ENCODE measurements around the gene MCEE. TPM values are rescaled to one million over a fixed set of nuclear protein-coding genes. Genes with fewer than 3 reads are reported as not detected.
"Not testable (repeated sequence)": the region's sequence is repeated elsewhere in the genome, so short reads cannot be mapped to it uniquely, and the experiment has no call there.

Gene MCEE
- total RNA-seq, 1 donor from 2014 or later, result 6.1 TPM

DNA sequence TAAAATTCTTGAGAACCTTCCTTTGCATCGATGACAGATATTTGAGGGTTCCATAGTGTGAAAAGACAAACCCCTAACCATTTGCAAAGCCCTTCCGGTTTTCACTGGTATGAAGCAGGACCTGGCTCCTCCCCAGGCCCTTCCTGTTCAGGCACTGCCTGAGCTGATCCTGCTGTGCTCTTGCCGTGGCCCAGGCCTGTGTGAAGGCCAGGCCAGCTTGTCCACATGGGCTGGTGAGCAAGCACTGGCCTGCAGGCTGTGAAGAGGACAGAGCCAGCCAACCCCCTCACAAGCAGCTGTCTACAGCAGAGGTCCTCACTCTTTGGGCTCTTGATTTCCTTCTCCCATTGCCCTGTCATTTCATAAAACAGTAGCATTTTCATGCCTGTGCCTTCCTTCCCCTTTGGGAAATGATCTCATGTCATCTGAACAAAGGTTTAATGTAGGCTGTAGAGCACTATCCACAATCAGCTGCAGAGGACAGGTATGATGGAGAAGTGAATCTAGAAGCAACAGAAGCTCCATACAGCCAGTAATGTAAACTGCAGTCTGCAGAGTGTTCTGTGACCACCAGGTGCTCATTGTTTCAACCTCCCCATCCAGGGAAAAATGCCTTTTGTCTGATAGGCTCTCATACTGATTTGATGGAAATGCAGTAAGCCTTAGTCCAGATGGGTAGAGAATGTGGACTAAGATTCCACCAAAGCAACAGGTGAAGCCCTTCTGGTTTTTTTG is 20.2 kb upstream of the MCEE start:
- no peaks in the 10 kb centered on the region for H3K27me3 ChIP-seq (ENCODE audit: control insufficient read depth, insufficient read depth, low read length)
- no peak overlapping the region for H3K4me3 ChIP-seq (ENCODE audit: low read depth, low read length)
- H3K36me3 ChIP-seq (ENCODE audit: control insufficient read depth, insufficient read depth, low read length), result peaks cover 8% of the 10 kb centered on the region
- FAIRE-seq (no peak), DNase-seq (ENCODE audit: low read depth) (peak; percentile 48)
- TF ChIP-seq, protein P1, sequence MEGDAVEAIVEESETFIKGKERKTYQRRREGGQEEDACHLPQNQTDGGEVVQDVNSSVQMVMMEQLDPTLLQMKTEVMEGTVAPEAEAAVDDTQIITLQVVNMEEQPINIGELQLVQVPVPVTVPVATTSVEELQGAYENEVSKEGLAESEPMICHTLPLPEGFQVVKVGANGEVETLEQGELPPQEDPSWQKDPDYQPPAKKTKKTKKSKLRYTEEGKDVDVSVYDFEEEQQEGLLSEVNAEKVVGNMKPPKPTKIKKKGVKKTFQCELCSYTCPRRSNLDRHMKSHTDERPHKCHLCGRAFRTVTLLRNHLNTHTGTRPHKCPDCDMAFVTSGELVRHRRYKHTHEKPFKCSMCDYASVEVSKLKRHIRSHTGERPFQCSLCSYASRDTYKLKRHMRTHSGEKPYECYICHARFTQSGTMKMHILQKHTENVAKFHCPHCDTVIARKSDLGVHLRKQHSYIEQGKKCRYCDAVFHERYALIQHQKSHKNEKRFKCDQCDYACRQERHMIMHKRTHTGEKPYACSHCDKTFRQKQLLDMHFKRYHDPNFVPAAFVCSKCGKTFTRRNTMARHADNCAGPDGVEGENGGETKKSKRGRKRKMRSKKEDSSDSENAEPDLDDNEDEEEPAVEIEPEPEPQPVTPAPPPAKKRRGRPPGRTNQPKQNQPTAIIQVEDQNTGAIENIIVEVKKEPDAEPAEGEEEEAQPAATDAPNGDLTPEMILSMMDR (IDR thresholded peaks at IDR 0.05; ENCODE audit: insufficient read depth, low read length, severe bottlenecking), result no peak

DNA sequence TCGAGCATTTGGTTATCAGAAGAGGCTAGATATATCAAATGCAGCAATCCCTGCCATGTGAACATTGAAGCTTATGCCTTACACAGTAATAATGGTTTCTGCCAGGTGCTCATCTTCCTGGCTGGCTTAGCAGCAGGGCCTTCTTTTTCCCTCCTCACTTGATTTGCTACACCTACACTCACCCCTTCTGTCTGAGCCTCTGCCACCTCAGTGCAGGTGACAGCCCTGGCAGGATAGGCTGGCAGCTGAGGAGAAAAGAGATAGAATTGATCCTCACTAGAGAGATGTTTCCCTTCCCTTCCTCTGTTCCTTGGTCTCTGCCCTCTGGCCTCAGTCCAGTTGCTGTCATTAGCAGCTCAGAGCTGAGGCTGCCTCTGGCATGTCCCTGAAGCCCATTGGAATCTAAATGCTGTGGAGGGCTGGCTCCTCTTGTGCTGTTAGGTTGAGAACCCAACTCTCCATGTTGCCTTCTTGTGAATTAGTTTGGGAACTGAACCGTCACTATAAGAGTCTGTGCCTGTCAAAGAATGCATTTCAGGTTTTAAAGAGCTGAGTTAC is 18.6 kb upstream of the MCEE start:
- H3K27me3 ChIP-seq (ENCODE audit: control insufficient read depth, insufficient read depth, low read length), result no peaks in the 10 kb centered on the region
- peaks cover 15% of the 10 kb centered on the region for H3K36me3 ChIP-seq (ENCODE audit: control insufficient read depth, insufficient read depth, low read length)
- FAIRE-seq (no peak), DNase-seq (ENCODE audit: low read depth) (no peak)
- TF ChIP-seq, protein P1 (IDR thresholded peaks at IDR 0.05; ENCODE audit: insufficient read depth, low read length, severe bottlenecking), result no peak
- H3K4me3 ChIP-seq (ENCODE audit: low read depth, low read length), result no peak overlapping the region

DNA sequence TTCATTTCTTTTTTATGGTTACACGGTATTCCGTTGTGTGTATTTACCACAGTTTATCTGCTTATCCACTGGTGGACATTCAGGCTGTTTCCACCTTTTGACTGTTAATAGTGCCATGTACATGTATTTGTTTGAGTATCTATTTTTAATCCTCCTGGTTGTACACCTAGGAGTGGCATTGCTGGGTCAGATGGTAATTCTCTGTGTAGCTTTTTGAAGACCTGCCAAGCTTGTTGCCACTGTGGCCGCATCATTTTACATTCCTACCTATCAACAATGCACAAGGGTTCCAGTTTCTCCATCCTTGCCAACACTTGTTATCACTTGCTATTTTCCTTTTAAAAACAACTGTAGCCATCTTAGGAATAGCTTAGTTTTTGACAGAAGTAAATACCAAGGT is 13.8 kb upstream of the MCEE start:
- Histone ChIP-seq H3K4me3 (ENCODE audit: low read depth, low read length) (no peak overlapping the region), H3K36me3 (ENCODE audit: control insufficient read depth, insufficient read depth, low read length) (peaks cover 21% of the 10 kb centered on the region), H3K27me3 (ENCODE audit: control insufficient read depth, insufficient read depth, low read length) (no peaks in the 10 kb centered on the region)
- TF ChIP-seq, protein P1 (IDR thresholded peaks at IDR 0.05; ENCODE audit: insufficient read depth, low read length, severe bottlenecking), result no peak
- no peak for FAIRE-seq
- DNase-seq (ENCODE audit: low read depth), result no peak

DNA sequence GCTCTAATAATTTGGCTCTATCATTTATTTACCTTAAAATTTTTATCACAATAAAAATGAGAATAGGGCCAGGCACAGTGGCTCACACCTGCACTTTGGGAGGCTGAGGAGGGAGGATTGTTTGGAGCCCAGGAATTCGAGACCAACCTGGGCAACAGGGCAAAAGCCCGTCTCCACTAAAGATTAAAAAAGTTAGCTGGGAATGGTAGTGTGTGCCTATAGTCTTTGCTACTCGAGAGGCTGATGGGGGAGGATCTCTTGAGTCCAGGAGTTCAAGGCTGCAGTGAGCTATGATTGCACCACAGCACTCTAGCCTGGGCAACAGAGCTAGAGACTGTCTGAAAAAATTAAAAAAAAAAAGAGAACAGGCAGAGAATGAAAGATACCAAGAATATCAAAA is 6.1 kb upstream of the MCEE start:
- no peak overlapping the region for H3K4me3 ChIP-seq (ENCODE audit: low read depth, low read length)
- no peak for DNase-seq (ENCODE audit: low read depth)

DNA sequence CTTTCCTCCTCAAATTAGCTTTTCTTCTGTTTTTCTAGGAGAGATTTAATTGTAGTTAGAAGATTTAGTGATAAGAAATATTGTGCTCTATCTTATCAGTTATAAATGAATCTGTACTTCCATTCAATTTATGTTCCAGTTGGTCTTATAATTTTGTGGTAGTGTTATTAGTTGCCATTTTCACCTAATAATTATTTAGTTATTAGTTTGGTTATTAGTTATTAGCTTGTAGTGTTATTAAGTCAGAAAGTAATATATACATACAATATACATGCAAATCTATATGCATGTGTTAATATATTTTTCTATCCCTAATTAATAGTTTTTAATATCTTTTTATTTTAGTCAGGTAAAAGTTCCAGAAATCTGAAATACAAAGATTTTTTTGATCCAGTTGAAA is 3.6 kb upstream of the MCEE start:
- no peak for DNase-seq (ENCODE audit: low read depth)
- H3K27me3 ChIP-seq (ENCODE audit: control insufficient read depth, insufficient read depth, low read length), result no peaks in the 10 kb centered on the region
- peaks cover 7% of the 10 kb centered on the region for H3K36me3 ChIP-seq (ENCODE audit: control insufficient read depth, insufficient read depth, low read length)
- no peak overlapping the region for H3K4me3 ChIP-seq (ENCODE audit: low read depth, low read length)
- TF ChIP-seq, protein P1 (IDR thresholded peaks at IDR 0.05; ENCODE audit: insufficient read depth, low read length, severe bottlenecking), result no peak
- FAIRE-seq, result no peak

More for the DNA sequence above, 6.1 kb upstream of the MCEE start:
- Histone ChIP-seq H3K36me3 (ENCODE audit: control insufficient read depth, insufficient read depth, low read length) (peaks cover 13% of the 10 kb centered on the region), H3K27me3 (ENCODE audit: control insufficient read depth, insufficient read depth, low read length) (no peaks in the 10 kb centered on the region)
- TF ChIP-seq, protein P1 (IDR thresholded peaks at IDR 0.05; ENCODE audit: insufficient read depth, low read length, severe bottlenecking), result no peak
- FAIRE-seq, result no peak

DNA sequence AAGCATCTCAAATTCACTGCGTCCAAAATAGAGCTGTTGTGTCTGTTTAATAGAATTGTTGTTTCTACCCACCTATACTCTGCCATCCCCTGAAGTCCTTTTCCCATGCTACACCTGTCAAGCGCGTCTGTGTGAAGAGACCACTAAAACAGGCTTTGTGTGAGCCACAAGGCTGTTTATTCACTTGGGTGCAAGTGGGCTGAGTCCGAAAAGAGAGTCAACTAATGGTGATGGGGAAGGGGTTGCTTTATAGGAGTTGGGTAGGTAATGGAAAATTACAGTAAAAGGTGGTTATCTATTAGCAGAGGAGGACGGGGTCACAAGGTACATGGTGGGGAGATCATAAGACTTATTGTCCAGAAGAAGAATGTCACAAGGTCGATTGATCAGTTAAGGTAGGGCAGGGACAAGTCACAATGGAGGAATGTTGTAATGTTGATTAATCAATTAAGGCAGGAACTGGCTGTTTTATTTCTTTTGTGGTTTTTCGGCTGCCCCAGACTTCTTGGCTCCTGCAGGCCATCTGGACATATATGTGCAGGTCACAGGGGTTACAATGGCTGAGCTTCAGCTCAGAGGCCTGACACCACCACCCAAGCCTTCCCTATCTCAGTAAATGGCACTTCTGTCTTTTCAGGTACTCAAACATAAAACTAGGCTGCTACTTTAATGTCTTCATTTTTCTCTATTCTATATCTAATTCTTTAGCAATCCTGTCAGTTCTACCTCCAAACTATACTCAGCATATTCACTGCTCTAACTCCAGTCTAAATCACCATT is 1.5 kb upstream of the MCEE start:
- peak overlapping the region; percentile 94 for H3K4me3 ChIP-seq (ENCODE audit: low read depth, low read length)
- DNase-seq (ENCODE audit: low read depth); H3K36me3 ChIP-seq (ENCODE audit: control insufficient read depth, insufficient read depth, low read length); FAIRE-seq; H3K27me3 ChIP-seq (ENCODE audit: control insufficient read depth, insufficient read depth, low read length): not testable (repeated sequence)
